GM18909 (cell line): ENCODE measurements around the gene PDE8A.
"Not testable (repeated sequence)": the region's sequence is repeated elsewhere in the genome, so short reads cannot be mapped to it uniquely, and the experiment has no call there.

ENCODE experiments used
- ATAC-seq: cut with Tn5 transposase; IDR thresholded peaks from one replicate; pipeline ENCODE4 v1.9.1; 2021; ENCODE audit warnings: mild to moderate bottlenecking; ENCODE audit not compliant: unreplicated experiment, poor library complexity

Gene PDE8A

GRCh38 chr15:85155857-85156256, 174.2 kb downstream of the PDE8A start:
- no peak for ATAC-seq

- ATAC-seq, result no peak
These were observed 175.7 kb downstream of the PDE8A start for GRCh38 chr15:85157344-85157743.

GRCh38 chr15:85162237-85162636, 180.6 kb downstream of the PDE8A start:
- no peak for ATAC-seq

- ATAC-seq, result no peak
These were observed 183.3 kb downstream of the PDE8A start for GRCh38 chr15:85164841-85165466.

GRCh38 chr15:85167568-85167967, 185.9 kb downstream of the PDE8A start:
- ATAC-seq, result no peak

GRCh38 chr15:85168642-85169173, 187.1 kb downstream of the PDE8A start:
- ATAC-seq, result no peak

- no peak for ATAC-seq
These were observed 190.1 kb downstream of the PDE8A start for GRCh38 chr15:85171736-85172135.

GRCh38 chr15:85172846-85173490, 191.3 kb downstream of the PDE8A start:
- ATAC-seq, result no peak

- ATAC-seq, result not testable (repeated sequence)
These were observed 192.0 kb downstream of the PDE8A start for GRCh38 chr15:85173630-85174029.

- no peak for ATAC-seq
These were observed 192.9 kb downstream of the PDE8A start for GRCh38 chr15:85174521-85174920.

GRCh38 chr15:85177042-85177515, 195.4 kb downstream of the PDE8A start:
- ATAC-seq, result not testable (repeated sequence)

GRCh38 chr15:85178308-85178707, 196.7 kb downstream of the PDE8A start:
- ATAC-seq, result no peak

GRCh38 chr15:85179700-85180099, 198.0 kb downstream of the PDE8A start:
- no peak for ATAC-seq

GRCh38 chr15:85185350-85185749, 203.7 kb downstream of the PDE8A start:
- ATAC-seq, result not testable (repeated sequence)

GRCh38 chr15:85188171-85188577, 206.5 kb downstream of the PDE8A start:
- not testable (repeated sequence) for ATAC-seq
